Lung (tissue), 12 donors: ENCODE results near the gene RASGRP2. TPM values are rescaled to one million over a fixed set of nuclear protein-coding genes. Genes with fewer than 3 reads are reported as not detected.

Experiments used
- ATAC-seq: fragments of 200-7000 bp; cut with Tn5 transposase; one replicate; pipeline ENCODE4 v1.9.1; 2020; ENCODE audit warnings: moderate number of reproducible peaks; ENCODE audit not compliant: insufficient read depth, low FRiP score
- DNase-seq, 3 donors: peaks; one replicate each; pipeline ENCODE4 v3.0.0-alpha.2; 2013 to 2017
- H3K27ac ChIP-seq, 2 donors: one replicate each; pipeline ENCODE4 v1.5.1; 2013; ENCODE audit warnings: mild to moderate bottlenecking in 2 of 2, moderate library complexity in 2 of 2, control low read depth in 1 of 2, inconsistent platforms in 1 of 2, low read depth in 1 of 2, low read length in 1 of 2
- H3K27me3 ChIP-seq, 3 donors: one replicate each; pipeline ENCODE4 v1.5.1; 2013; ENCODE audit warnings: low read length in 2 of 3; ENCODE audit not compliant: control insufficient read depth in 3 of 3, insufficient read depth in 3 of 3
- H3K36me3 ChIP-seq, 4 donors: one replicate each; pipeline ENCODE4 v1.5.1; 2013; ENCODE audit warnings: low read length in 4 of 4, mild to moderate bottlenecking in 1 of 4, moderate library complexity in 1 of 4; ENCODE audit not compliant: control insufficient read depth in 4 of 4, insufficient read depth in 4 of 4
- H3K4me1 ChIP-seq, 5 donors: one replicate each; pipeline ENCODE4 v1.5.1; 2013; ENCODE audit warnings: low read length in 5 of 5, mild to moderate bottlenecking in 2 of 5, moderate library complexity in 1 of 5; ENCODE audit not compliant: control insufficient read depth in 5 of 5, insufficient read depth in 5 of 5
- H3K4me3 ChIP-seq: one replicate; pipeline ENCODE4 v1.5.1; 2013; ENCODE audit warnings: mild to moderate bottlenecking, control low read depth, moderate library complexity
- H3K9ac ChIP-seq, 2 donors: one replicate each; pipeline ENCODE4 v1.5.1; 2013; ENCODE audit warnings: low read length in 2 of 2, control low read depth in 1 of 2; ENCODE audit not compliant: insufficient read depth in 1 of 2
- H3K9me3 ChIP-seq, 4 donors: one replicate each; pipeline ENCODE4 v1.5.1; 2013; ENCODE audit warnings: low read length in 3 of 4, mild to moderate bottlenecking in 1 of 4, moderate library complexity in 1 of 4; ENCODE audit not compliant: control insufficient read depth in 4 of 4, insufficient read depth in 3 of 4
- CTCF ChIP-seq: IDR thresholded peaks from 2 replicates; pipeline ENCODE4 v1.5.1; 2012; ENCODE audit warnings: mild to moderate bottlenecking; ENCODE audit errors: control extremely low read depth, extremely low read depth
- WGBS, 2 donors: extraction: QIAGEN DNeasy Blood & Tissue Kit; methylation state at CpG; one replicate each; pipeline ENCODE4 v1.1.7; 2013; 5-methylcytosine and 5-hydroxymethylcytosine counted together
- polyA plus RNA-seq, 2 donors: library from polyadenylated mRNA; stranded (reverse); fragments of 200-250 nt; gene quantifications; one replicate each; pipeline ENCODE4 v1.2.1, GENCODE V29; 2013
- total RNA-seq, 2 donors: library from RNA; depleted of rRNA in 1 of 2; stranded (reverse); fragments of >200 nt in 1 of 2; gene quantifications; one replicate each; pipeline ENCODE4 v1.2.1, GENCODE V29; 2014 to 2021
- donor health status: control.
- donor health status: control.
- donor health status: Bipolar disorder and iron deficiency.
- donor health status: healthy.
- donor health status: DM: yes; HTN: yes; CAD: no.

Gene RASGRP2
- total and polyA plus RNA-seq, 4 donors = 20.0 to 46.4 (median 30.8) TPM

- Histone ChIP-seq H3K36me3 (no peaks in the 10 kb centered on the region), H3K27me3 (peaks cover 0 to 39% (median 7%) of the 10 kb centered on the region in 3 donors), H3K9ac (no peak overlapping the region), H3K9me3 (peaks cover 0 to 2% (median 0%) of the 10 kb centered on the region in 4 donors), H3K27ac (no peak overlapping the region), H3K4me1 (no peaks in the 10 kb centered on the region), H3K4me3 (no peak overlapping the region)
- TF ChIP-seq CTCF = no peak
- WGBS, 2 donors = 37 to 52% methylated on average over 5 of the region's 5 CpGs
- DNase-seq (no peak), ATAC-seq (no peak)
Observed at GRCh38 chr11:64694821-64695365, 49.0 kb downstream of the RASGRP2 start.

- no peak for DNase-seq
- H3K9me3 ChIP-seq = peaks cover 0 to 2% (median 0%) of the 10 kb centered on the region in 4 donors
- H3K27ac ChIP-seq = no peak overlapping the region
- peaks cover 0 to 39% (median 7%) of the 10 kb centered on the region in 3 donors for H3K27me3 ChIP-seq
- no peak for TF ChIP-seq CTCF
- H3K4me1 ChIP-seq = peaks cover 0 to under 1% (median 0%) of the 10 kb centered on the region in 5 donors
- no peak for ATAC-seq
- no peak overlapping the region for H3K9ac ChIP-seq
- H3K4me3 ChIP-seq = no peak overlapping the region
- no peaks in the 10 kb centered on the region for H3K36me3 ChIP-seq
- WGBS, 2 donors = 63 to 74% methylated on average over 4 of the region's 4 CpGs
Observed at GRCh38 chr11:64694026-64694755, 49.8 kb downstream of the RASGRP2 start.

GRCh38 chr11:64692764-64693331 is 51.1 kb downstream of the RASGRP2 start:
- no peak for TF ChIP-seq CTCF
- Histone ChIP-seq H3K9me3 (peaks cover 0 to 2% (median 0%) of the 10 kb centered on the region in 4 donors), H3K27ac (no peak overlapping the region), H3K36me3 (no peaks in the 10 kb centered on the region), H3K27me3 (peaks cover 0 to 39% (median 7%) of the 10 kb centered on the region in 3 donors), H3K9ac (no peak overlapping the region), H3K4me1 (peaks cover 0 to 10% (median 0%) of the 10 kb centered on the region in 5 donors), H3K4me3 (no peak overlapping the region)
- ATAC-seq (no peak), DNase-seq (peak in 1 of 3 donors; percentile 23)
- WGBS, 2 donors = 18 to 27% methylated on average over 13 of the region's 13 CpGs
